Activated naive CD4-positive, alpha-beta T cell treated with anti-CD3 and anti-CD28 coated beads for 36 hours (primary cell): ENCODE results near the gene KCNQ1. TPM values are rescaled to one million over a fixed set of nuclear protein-coding genes. Genes with fewer than 3 reads are reported as not detected.

Experiments used
- CTCF ChIA-PET: fragments of 350-600 bp; sonication (Branson Sonifier 250); formaldehyde crosslinking; loops from one replicate; lab custom pipeline; 2021; ENCODE audit warnings: antibody characterized with exemption; lab: Charles Lee
- DNase-seq: peaks from one replicate; pipeline ENCODE4 v3.0.0-alpha.2; 2020
- H3K27ac Mint-ChIP-seq: one replicate; pipeline ENCODE4 v1.8.0; 2021; ENCODE audit warnings: mild to moderate bottlenecking, mixed read lengths
- H3K27me3 Mint-ChIP-seq: one replicate; pipeline ENCODE4 v1.8.0; 2021; ENCODE audit warnings: low read depth, mixed read lengths
- H3K36me3 Mint-ChIP-seq: one replicate; pipeline ENCODE4 v1.8.0; 2021; ENCODE audit warnings: low read depth, mixed read lengths
- H3K4me1 Mint-ChIP-seq: one replicate; pipeline ENCODE4 v1.8.0; 2021; ENCODE audit warnings: low read depth, mixed read lengths
- H3K4me3 Mint-ChIP-seq: one replicate; pipeline ENCODE4 v1.8.0; 2021; ENCODE audit warnings: mild to moderate bottlenecking, moderate library complexity, mixed read lengths
- H3K9me3 Mint-ChIP-seq: one replicate; pipeline ENCODE4 v1.8.0; 2021; ENCODE audit warnings: mixed read lengths
- intact Hi-C: fragments of 100-400 bp; cut with micrococcal nuclease; formaldehyde crosslinking; loops from one replicate; pipeline ENCODE4 v1.15.1; 2023
- total RNA-seq, 2 experiments: library from RNA; stranded (reverse); gene quantifications; one replicate each; pipeline ENCODE4 v1.2.3, GENCODE V29; 2021

Gene KCNQ1
- total RNA-seq, 2 experiments from 2014 or later: 10.6 to 10.8 TPM

DNA sequence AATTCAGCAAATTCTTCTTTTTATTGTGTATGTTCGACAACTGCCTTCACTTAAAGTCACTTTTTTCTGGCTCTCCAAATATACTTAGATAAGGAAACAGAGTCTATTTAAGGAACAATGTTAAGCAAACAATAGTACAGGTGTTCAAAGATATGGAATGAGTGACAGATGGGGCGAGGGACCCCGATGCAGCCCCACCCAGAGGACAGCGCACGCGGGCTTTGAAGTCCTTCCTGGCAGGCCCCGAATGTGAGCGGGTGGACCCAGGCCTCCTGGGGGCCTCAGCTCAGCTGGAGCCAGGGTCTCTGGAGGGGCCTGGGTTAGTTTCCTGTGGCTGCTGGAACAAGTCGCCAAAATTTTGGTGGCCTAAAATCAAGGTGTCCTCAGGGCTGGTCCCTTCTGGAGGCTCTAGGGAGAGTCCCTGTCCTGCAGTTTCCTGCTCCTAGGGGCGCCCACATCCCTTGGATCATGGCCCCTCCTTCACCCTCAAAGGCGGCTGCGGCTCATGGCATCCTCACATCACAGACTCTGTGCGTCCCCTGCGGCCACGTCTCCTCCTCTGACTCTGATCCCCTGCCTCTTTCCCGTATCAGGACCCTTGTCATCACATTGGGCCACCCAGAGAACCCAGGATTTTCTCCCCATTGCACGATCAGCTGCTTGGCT lies 295.6 kb downstream of the KCNQ1 start:
- intact Hi-C loops: no loop called here
- Mint-ChIP-seq H3K9me3 (no peaks in the 10 kb centered on the region), H3K36me3 (no peaks in the 10 kb centered on the region), H3K27me3 (no peaks in the 10 kb centered on the region), H3K4me1 (no peaks in the 10 kb centered on the region), H3K4me3 (no peak overlapping the region), H3K27ac (no peak overlapping the region)
- DNase-seq: no peak
- CTCF ChIA-PET: no interaction called here

DNA sequence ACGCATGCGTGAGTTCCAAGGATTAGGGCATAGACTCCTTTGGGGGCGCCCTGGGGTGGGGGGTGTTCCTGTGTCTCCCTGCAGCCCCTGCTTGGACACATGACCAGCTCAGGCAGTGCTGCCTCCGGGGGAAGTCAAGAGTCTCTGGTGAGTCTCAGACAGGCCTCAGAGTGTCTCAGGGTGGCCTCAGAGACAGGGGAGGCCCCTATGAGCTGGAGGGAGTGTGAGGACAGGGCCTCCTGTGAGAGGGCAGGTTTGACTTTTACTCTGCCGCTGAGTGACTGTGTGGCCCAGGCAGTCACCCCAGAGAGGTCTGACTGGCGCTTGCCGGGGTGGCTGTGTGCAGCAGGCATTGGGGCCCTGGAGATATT lies 296.2 kb downstream of the KCNQ1 start:
- no peak for DNase-seq
- intact Hi-C loops: no loop called here
- H3K27me3 Mint-ChIP-seq: no peaks in the 10 kb centered on the region
- CTCF ChIA-PET: no interaction called here
- no peak overlapping the region for H3K27ac Mint-ChIP-seq
- no peak overlapping the region for H3K4me3 Mint-ChIP-seq
- H3K4me1 Mint-ChIP-seq: no peaks in the 10 kb centered on the region
- H3K9me3 Mint-ChIP-seq: no peaks in the 10 kb centered on the region
- no peaks in the 10 kb centered on the region for H3K36me3 Mint-ChIP-seq

DNA sequence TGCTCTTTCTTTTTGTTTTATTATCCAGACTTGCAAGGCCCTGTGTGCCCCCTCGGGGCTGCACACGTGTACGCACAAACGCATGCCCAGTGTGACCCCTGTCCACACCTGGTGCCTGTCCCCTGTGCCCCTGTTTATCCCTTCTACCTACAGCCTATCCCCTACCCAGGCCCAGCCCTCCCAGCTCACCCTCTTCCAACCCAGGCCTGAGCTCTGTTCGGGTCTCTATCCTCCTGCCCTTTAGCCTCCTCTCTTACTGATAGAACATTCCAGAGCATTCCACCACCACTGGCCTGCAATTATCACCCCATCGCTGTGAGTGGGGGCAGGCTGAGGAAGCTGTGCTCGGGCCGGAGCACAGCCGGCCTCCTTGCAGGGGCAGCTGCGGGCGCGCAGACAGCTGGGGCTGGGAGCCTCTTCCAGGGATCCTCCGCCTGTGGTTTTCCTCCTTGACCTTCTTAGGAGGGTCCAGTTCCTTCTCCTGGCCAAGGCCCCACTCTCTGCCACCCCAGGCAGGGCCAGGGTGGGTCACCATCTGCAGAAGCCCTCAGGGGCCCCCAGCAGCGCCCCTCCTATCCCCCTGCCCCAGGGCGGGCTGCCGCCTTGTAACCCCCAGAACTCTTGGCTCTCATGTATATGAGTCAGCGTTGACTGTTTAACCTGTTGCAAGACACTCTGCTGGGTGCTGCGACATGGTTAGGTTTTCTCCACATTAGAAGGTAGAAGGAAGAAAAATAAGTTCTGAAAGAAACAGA lies 296.7 kb downstream of the KCNQ1 start:
- H3K36me3 Mint-ChIP-seq: no peaks in the 10 kb centered on the region
- H3K27ac Mint-ChIP-seq: no peak overlapping the region
- no peak for DNase-seq
- H3K4me1 Mint-ChIP-seq: no peaks in the 10 kb centered on the region
- CTCF ChIA-PET: no interaction called here
- intact Hi-C loops: no loop called here
- H3K27me3 Mint-ChIP-seq: no peaks in the 10 kb centered on the region
- no peak overlapping the region for H3K4me3 Mint-ChIP-seq
- H3K9me3 Mint-ChIP-seq: no peaks in the 10 kb centered on the region

DNA sequence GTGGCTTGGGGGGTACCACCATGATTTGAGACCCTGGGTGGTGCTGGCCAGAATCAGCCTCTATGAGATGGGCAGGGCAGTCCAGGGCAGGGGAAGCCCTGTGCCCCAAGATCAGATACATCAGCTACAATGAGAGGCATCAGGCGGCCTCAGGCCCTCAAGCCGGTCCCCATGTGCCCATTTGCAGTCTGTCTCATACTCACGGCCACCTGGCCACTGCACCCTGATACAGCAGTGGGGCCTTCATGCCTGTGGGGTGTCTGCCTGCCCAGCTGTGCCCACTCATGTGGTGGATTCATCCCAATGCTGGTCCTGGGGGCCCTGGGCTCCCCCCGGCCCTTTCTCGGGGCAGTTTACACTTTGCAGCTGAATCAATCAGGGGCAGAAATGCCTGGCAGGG lies 297.4 kb downstream of the KCNQ1 start:
- intact Hi-C loops: no loop called here
- Mint-ChIP-seq H3K4me3 (no peak overlapping the region), H3K27ac (no peak overlapping the region)

DNA sequence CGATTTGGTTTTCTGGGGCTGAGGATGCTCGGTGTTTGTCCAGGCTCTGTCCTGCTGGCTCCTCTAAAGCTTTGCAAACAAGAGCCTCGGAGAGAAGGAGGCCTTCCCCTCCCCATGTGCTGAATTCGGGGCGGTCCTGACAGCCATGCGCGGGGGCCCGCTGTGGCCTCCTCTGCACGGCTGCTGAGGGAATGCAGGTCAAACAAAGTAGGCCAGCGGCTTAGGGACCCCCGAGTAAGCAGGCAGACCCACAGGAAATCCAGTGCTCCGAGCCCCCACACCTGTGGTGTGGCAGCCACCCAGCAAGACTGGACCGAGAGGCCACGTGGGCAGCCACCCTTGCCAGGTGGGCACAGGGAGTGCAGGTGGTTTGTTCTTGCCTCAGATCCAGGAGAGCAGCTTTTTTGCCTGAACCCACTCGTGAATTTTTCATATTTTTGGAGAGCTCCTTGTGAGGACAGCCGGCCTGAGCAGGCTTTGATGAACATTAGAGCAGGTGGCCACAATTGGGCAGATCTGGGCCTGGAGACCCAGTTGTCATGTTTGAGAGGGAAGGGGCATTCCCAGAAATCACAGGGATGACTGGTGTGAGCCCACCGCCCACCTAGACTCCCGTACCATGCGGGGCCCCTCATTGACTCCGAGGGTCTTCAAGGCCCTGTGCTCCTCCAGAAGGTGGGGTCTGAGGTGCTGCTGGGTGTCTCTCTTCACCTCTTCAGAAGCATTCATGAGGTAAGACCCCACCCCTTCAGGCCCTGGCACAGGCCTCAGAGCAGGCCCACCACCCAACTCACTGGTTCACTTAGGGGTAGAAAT lies 298.0 kb downstream of the KCNQ1 start:
- no peak for DNase-seq
- CTCF ChIA-PET: no interaction called here
- Mint-ChIP-seq H3K4me1 (no peaks in the 10 kb centered on the region), H3K9me3 (no peaks in the 10 kb centered on the region), H3K27ac (no peak overlapping the region), H3K36me3 (no peaks in the 10 kb centered on the region), H3K4me3 (no peak overlapping the region), H3K27me3 (no peaks in the 10 kb centered on the region)
- intact Hi-C loops: no loop called here

More for the DNA sequence above, 297.4 kb downstream of the KCNQ1 start:
- no peaks in the 10 kb centered on the region for H3K36me3 Mint-ChIP-seq
- CTCF ChIA-PET: no interaction called here
- no peaks in the 10 kb centered on the region for H3K27me3 Mint-ChIP-seq
- no peaks in the 10 kb centered on the region for H3K9me3 Mint-ChIP-seq
- no peak for DNase-seq
- H3K4me1 Mint-ChIP-seq: no peaks in the 10 kb centered on the region

DNA sequence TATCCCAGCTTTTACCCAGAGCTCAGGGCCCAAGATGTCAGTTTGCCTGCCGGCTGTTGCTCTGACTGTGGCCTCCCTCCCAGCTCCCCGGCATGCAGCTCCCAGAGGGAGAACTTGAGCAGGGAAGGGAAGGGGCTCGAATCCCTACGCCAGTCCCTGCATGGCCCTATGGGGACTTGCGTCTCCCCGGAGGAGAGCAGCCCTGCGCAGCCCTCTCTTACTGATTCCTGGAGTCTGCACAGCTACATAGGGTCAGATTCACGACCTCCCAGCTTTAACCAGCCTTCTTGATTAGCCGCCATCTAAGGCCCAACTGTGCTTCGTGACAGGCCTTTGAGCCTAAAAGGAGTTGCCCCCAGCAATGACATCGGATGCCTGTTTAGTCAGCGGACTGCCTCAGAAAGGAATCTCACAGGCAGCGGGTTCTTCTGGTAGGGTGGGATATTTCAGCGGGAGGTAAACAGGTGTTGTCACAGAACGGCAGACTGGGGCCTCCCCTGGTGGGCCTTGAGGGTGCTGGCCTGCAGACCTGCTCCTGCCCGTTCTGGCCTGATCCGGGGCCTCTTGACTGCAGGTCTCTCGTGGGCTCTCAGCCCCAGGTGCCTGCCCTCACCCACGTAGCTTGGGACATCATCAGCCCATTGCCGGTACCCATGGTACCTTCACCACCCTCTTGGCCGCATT lies 298.8 kb downstream of the KCNQ1 start:
- Mint-ChIP-seq H3K4me3 (no peak overlapping the region), H3K36me3 (no peaks in the 10 kb centered on the region), H3K9me3 (no peaks in the 10 kb centered on the region), H3K27me3 (no peaks in the 10 kb centered on the region), H3K4me1 (no peaks in the 10 kb centered on the region), H3K27ac (no peak overlapping the region)
- DNase-seq: no peak
- CTCF ChIA-PET: no interaction called here
- intact Hi-C loops: no loop called here

DNA sequence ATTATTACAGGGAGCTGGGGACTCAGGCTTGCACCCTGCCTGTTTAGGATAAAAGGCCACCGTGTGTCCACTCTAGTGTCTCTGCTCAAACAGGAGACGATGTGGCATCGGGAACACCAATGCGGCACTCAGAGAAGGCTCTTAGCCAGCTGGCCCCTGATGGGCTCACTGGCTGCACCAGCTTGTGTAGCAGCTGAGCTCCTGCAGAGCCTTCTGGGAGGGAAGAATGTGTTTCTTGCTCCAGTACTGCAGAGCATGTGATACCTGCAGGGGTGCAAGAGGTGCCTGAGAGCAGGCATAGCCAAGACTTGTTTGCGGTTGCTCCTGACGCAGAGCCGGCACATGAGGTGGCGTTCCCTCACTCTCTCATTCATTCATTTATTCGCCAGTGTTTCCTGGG lies 299.4 kb downstream of the KCNQ1 start:
- no peaks in the 10 kb centered on the region for H3K27me3 Mint-ChIP-seq
- H3K4me3 Mint-ChIP-seq: no peak overlapping the region
- no peak overlapping the region for H3K27ac Mint-ChIP-seq
- DNase-seq: no peak
- no peaks in the 10 kb centered on the region for H3K4me1 Mint-ChIP-seq
- no peaks in the 10 kb centered on the region for H3K9me3 Mint-ChIP-seq
- CTCF ChIA-PET: no interaction called here
- H3K36me3 Mint-ChIP-seq: no peaks in the 10 kb centered on the region
- intact Hi-C loops: no loop called here

DNA sequence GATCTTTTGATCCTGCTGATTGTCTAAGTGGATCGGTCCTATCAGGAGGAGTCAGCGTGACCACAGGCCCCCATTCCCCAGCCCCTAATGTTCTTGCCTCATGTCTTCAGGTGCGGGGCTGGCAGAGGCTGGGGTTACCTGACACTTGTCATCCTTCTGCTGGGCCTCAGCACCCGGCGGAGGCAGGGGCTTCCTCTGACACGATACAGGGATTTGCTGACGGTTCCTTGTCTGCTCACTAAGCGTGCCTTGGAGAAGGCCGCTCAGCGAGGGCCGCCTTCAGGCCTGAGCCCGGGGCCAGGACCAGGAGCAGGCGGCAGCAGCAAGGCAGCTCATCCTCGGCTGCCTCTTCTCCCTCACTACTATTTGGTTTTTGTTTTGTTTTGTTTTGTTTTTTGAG lies 300.7 kb downstream of the KCNQ1 start:
- Mint-ChIP-seq H3K27me3 (no peaks in the 10 kb centered on the region), H3K9me3 (no peaks in the 10 kb centered on the region), H3K4me3 (no peak overlapping the region), H3K4me1 (no peaks in the 10 kb centered on the region), H3K36me3 (no peaks in the 10 kb centered on the region), H3K27ac (no peak overlapping the region)
- intact Hi-C loops: no loop called here
- DNase-seq: no peak
- CTCF ChIA-PET: no interaction called here

DNA sequence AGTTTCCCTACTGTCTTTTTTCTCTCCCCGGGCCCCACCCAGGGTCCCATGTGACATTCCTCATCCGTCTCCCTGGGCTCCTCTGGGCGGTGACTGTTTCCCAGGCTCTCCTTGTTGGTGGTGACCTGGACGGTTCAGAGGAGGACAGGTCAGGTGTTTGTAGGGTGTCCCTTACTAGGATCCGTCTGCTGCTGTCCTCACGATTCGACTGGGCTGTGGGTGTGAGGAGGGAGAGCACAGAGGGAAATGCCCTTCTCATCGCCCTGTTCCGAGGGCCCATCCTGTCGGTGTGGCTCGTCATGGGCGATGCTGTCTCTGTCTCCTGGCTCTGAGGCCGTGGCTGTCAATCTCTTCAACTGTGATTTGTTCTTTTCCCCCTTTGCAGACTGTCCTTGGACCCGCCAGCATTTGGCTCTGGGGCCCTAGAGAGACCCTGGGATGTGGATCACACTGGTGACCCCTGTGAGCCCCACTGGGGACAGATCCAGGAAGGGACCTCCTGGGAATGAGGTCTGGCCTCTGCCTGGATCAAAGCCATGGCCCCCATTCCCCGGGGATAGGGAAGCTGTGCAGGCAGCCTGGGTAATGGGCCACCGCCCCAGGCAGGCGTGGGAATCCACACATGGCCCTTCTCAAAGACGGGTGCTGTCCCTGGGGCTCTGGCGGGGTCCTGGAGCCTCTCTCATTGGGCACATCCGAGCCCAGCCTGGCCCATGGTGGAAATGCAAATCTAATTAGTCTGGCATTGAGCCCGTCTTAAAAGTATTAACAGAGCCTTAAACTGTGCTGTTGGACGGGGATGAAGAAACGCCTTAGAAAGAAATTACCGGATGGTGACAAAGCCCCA lies 301.8 kb downstream of the KCNQ1 start:
- DNase-seq: no peak
- H3K9me3 Mint-ChIP-seq: no peaks in the 10 kb centered on the region
- no peak overlapping the region for H3K4me3 Mint-ChIP-seq
- no peaks in the 10 kb centered on the region for H3K27me3 Mint-ChIP-seq
- H3K27ac Mint-ChIP-seq: no peak overlapping the region
- H3K36me3 Mint-ChIP-seq: no peaks in the 10 kb centered on the region
- intact Hi-C loops: no loop called here
- CTCF ChIA-PET: no interaction called here
- no peaks in the 10 kb centered on the region for H3K4me1 Mint-ChIP-seq

DNA sequence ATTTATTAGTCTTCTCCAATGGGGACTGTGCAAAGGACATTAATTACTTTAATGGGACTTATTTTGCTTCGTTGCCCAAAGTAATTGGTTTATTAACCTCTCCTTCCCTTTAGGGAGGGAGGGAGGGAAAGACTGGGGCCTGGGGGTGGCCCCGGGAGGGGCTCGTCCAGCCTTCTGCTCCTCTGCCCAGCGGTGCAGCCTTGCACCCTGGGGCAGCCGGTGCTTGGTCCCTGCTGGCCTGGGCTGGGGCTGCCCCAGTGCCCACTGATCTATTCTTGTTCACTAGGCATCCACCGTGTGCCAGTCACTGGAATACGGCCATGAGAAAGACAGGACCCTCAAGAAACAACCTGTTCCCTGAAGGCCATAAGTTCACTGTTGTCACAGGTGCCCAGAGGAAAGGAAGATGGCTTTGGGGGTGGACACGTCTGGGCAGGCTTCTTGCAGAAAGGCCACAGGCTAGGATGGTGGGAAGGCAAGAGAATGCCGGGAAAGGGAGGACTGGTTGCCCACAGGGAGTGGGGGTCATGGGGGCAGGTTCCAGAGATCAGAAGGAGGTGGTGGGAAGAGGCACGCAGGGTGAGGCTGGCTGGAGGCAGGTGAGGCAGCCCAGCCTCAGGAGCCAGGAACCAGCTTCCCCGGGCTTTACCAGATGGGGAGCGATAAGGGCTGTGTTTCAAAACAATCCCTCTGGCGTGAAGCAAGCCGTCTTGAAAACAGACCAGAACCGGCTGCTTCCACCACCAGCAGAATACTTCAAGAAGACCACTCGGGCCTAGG lies 302.6 kb downstream of the KCNQ1 start:
- H3K9me3 Mint-ChIP-seq: no peaks in the 10 kb centered on the region
- no peak overlapping the region for H3K27ac Mint-ChIP-seq
- H3K4me1 Mint-ChIP-seq: no peaks in the 10 kb centered on the region
- intact Hi-C loops: no loop called here
- H3K27me3 Mint-ChIP-seq: no peaks in the 10 kb centered on the region
- CTCF ChIA-PET: interaction anchor here (0.6 kb wide), 1 partner anchor 142 kb away, joined by 3 read pairs; no protein-coding TSS in a partner anchor
- H3K36me3 Mint-ChIP-seq: peaks cover 4% of the 10 kb centered on the region
- no peak overlapping the region for H3K4me3 Mint-ChIP-seq
- DNase-seq: no peak
